ENCODE data around the gene NLK. TPM values are rescaled to one million over a fixed set of nuclear protein-coding genes. Genes with fewer than 3 reads are reported as not detected.

Gene NLK
- total RNA-seq, 2 donors from 2014 or later, result 15.5 to 30.1 TPM

DNA sequence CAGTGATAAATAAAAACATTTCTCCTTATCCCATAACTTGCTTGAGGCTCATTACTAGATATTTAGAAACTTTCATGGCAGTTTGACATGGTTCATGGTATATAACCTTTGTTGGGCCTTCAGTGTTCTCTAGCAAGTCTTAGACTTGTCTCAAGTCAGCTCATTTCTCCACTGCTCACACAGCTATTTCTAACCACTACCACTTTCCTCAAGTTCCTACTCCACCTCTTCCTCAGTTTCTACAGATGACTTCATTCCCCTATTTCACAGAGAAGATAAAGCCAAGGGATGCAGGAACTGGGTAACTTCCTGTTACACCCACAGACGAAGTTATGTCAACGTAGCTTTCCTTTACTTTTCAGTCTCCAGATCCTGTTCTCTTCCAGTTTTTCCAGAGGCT lies 23.2 kb downstream of the NLK start:
- intact Hi-C loops (cut with DNase I), result no loop called here
- no peak overlapping the region for H3K4me3 ChIP-seq
- H3K36me3 ChIP-seq (replicated peaks in 1 of 2; ENCODE audit: insufficient read depth in 1 of 2, low read depth in 2 of 2), result no peaks in the 10 kb centered on the region
- DNase-seq (no peak), ATAC-seq (no peak)
- WGBS, 2 donors, result 46 to 65% methylated on average over 2 of the region's 2 CpGs
- H3K4me1 ChIP-seq, result peaks cover 7% of the 10 kb centered on the region
- H3K9me3 ChIP-seq, result no peaks in the 10 kb centered on the region
- H3K27ac ChIP-seq, result no peak overlapping the region
- H3K27me3 ChIP-seq, result no peaks in the 10 kb centered on the region
- no peak for TF ChIP-seq POLR2A (IDR thresholded peaks at IDR 0.05)
- TF ChIP-seq, protein P1, sequence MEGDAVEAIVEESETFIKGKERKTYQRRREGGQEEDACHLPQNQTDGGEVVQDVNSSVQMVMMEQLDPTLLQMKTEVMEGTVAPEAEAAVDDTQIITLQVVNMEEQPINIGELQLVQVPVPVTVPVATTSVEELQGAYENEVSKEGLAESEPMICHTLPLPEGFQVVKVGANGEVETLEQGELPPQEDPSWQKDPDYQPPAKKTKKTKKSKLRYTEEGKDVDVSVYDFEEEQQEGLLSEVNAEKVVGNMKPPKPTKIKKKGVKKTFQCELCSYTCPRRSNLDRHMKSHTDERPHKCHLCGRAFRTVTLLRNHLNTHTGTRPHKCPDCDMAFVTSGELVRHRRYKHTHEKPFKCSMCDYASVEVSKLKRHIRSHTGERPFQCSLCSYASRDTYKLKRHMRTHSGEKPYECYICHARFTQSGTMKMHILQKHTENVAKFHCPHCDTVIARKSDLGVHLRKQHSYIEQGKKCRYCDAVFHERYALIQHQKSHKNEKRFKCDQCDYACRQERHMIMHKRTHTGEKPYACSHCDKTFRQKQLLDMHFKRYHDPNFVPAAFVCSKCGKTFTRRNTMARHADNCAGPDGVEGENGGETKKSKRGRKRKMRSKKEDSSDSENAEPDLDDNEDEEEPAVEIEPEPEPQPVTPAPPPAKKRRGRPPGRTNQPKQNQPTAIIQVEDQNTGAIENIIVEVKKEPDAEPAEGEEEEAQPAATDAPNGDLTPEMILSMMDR (IDR thresholded peaks at IDR 0.05), result no peak

DNA sequence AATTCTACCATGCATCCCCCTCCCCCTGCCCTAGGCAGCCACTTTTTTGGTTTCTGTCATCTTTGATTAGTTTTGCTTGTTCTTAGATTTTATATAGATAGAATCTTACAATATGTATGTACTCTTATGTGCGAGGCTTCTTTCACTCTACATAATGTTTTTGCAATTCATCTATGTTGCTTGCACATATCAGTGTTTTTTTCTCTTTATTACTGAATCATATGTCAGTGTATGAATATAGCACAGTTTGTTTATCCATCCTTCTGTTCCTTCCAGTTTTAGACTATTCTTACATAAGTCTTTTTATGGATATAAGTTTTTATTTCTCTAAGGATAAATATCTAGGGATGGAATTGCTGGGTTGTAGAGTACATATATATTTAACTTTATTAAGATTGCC lies 26.6 kb downstream of the NLK start:
- intact Hi-C loops (cut with DNase I), result no loop called here
- Histone ChIP-seq H3K36me3 (replicated peaks in 1 of 2; ENCODE audit: insufficient read depth in 1 of 2, low read depth in 2 of 2) (no peaks in the 10 kb centered on the region), H3K4me1 (peaks cover 9% of the 10 kb centered on the region), H3K27ac (no peak overlapping the region), H3K27me3 (no peaks in the 10 kb centered on the region), H3K4me3 (no peak overlapping the region), H3K9me3 (no peaks in the 10 kb centered on the region)
- no peak for DNase-seq
- ATAC-seq, result no peak
- 88 to 97% methylated on average over 1 of the region's 1 CpG for WGBS, 2 donors
- TF ChIP-seq, protein P1 (IDR thresholded peaks at IDR 0.05), result no peak
- no peak for TF ChIP-seq POLR2A (IDR thresholded peaks at IDR 0.05)

DNA sequence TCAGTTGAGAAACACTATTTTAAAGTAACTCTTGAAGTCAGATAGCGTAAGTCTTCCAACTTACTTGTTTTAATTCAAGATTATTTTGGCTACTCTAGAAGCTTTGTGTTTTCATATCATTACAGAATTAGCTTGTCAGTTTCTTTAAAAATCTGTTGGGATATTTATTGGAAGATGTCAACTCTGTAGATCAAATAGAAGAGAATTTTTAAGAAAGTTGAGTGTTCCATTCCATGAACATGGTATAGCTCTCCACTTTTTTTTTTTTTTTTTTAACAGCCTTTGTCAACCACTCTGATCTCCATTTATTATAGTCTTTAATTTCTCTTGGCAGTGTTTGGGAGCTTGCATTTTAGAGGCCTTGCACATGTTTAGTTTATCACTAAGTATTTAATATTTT lies 28.7 kb downstream of the NLK start:
- Histone ChIP-seq H3K36me3 (replicated peaks in 1 of 2; ENCODE audit: insufficient read depth in 1 of 2, low read depth in 2 of 2) (no peaks in the 10 kb centered on the region), H3K9me3 (no peaks in the 10 kb centered on the region), H3K27me3 (no peaks in the 10 kb centered on the region), H3K27ac (no peak overlapping the region), H3K4me1 (peaks cover 22% of the 10 kb centered on the region), H3K4me3 (no peak overlapping the region)
- WGBS, 2 donors, result 100% methylated on average over 1 of the region's 1 CpG
- intact Hi-C loops (cut with DNase I), result no loop called here
- TF ChIP-seq, protein P1 (IDR thresholded peaks at IDR 0.05), result no peak
- TF ChIP-seq POLR2A (IDR thresholded peaks at IDR 0.05), result no peak
- DNase-seq (no peak), ATAC-seq (no peak)

DNA sequence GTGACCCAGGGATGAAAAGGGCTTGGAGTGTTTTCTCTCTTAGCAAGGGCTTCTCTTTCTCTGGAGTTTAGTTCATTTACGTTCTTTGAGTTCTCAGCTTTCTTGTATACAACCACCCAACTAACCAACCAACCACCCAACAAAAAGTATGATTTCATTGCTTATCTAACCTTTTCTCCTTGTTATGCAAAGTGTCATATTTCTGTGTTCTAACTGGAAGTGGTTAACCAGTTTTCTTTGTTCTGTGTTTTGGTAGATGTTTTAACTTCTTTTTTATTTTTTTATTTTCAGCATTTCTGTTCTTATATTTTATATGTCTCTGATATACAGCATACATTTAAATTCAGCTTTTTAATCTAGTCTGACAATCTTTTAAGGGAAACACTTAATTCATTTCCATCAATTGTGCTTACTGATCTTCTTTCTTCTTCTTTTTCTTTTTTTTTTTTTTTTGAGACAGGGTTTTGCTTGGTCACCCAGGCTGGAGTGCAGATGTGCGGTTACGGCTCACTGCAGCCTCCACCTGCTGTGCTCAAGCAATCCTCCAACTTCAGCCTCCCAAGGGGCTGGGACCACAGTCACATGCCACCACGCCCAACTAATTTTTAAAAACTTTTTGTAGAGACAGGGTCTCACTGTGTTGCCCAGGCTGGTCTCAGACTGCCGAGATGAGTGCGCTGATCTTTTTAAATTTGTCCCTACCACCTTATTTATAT lies 29.6 kb downstream of the NLK start:
- H3K9me3 ChIP-seq, result no peaks in the 10 kb centered on the region

More for the DNA sequence above, 29.6 kb downstream of the NLK start:
- no peak overlapping the region for H3K27ac ChIP-seq
- 96 to 99% methylated on average over 6 of the region's 6 CpGs for WGBS, 2 donors
- peaks cover 22% of the 10 kb centered on the region for H3K4me1 ChIP-seq
- DNase-seq (no peak), ATAC-seq (no peak)
- no peak for TF ChIP-seq POLR2A (IDR thresholded peaks at IDR 0.05)
- TF ChIP-seq, protein P1 (IDR thresholded peaks at IDR 0.05), result no peak
- intact Hi-C loops (cut with DNase I), result no loop called here
- H3K36me3 ChIP-seq (replicated peaks in 1 of 2; ENCODE audit: insufficient read depth in 1 of 2, low read depth in 2 of 2), result no peaks in the 10 kb centered on the region
- no peaks in the 10 kb centered on the region for H3K27me3 ChIP-seq
- no peak overlapping the region for H3K4me3 ChIP-seq

All from body of pancreas (tissue), 4 donors.